K562 (cell line): ENCODE results near the gene CAMK2A. TPM values are rescaled to one million over a fixed set of nuclear protein-coding genes. Genes with fewer than 3 reads are reported as not detected.

Experiments
- ATAC-seq: fragments of 200-7000 bp; cut with Tn5 transposase; 3 replicates; pipeline ENCODE4 v1.9.1; 2020; ENCODE audit warnings: moderate library complexity
- BruUV-seq: library from RNA; stranded (reverse); fragments of 400-500 nt; replicated peaks from 2 replicates; lab custom pipeline; 2021; lab: Mats Ljungman, UMichigan
- CTCF ChIA-PET: fragments of 300-600 bp; formaldehyde crosslinking; extraction: SDS; loops from one replicate; lab custom pipeline; 2021; ENCODE audit warnings: low intra/inter-chr PET ratio; lab: Yijun Ruan, JAX
- POLR2A ChIA-PET: fragments of 300-600, 350-650 bp; sonication (Branson Sonifier 250); formaldehyde crosslinking; extraction: SDS; loops from one replicate; lab custom pipeline; 2021; ENCODE audit warnings: antibody characterized with exemption, inconsistent platforms; lab: Yijun Ruan, JAX
- DNase-seq, 4 experiments: peaks; one replicate each; pipeline versions ENCODE4 v3.0.0 to v3.0.0-alpha.2; 2011 to 2018; ENCODE audit warnings: low spot score in 3 of 4, mixed read lengths in 3 of 4; ENCODE audit errors: extremely low read depth in 1 of 4
- FAIRE-seq: peaks from 2 replicates; lab custom pipeline; 2011; peaks lifted over from hg19 to GRCh38; lab: Jason Lieb, UNC
- H2AFZ ChIP-seq: 2 replicates; pipeline ENCODE4 v1.6.0; 2011; ENCODE audit warnings: low read depth, low read length, control low read depth, inconsistent platforms
- H3K27ac ChIP-seq: fragments of 200-600 bp; 3 replicates; pipeline ENCODE4 v1.8.0; 2011; ENCODE audit warnings: low read depth, mild to moderate bottlenecking, control low read depth, inconsistent platforms, low read length, moderate library complexity, mixed read lengths; ENCODE audit errors: extremely low read depth
- H3K27me3 ChIP-seq, 2 experiments: fragments of 300-600 bp in 1 of 2; 2 replicates in 1 of 2; 3 replicates in 1 of 2; pipeline versions ENCODE4 v1.6.0 to v1.8.0; 2011; ENCODE audit warnings: inconsistent platforms in 2 of 2, low read length in 2 of 2, mild to moderate bottlenecking in 1 of 2, mixed read lengths in 1 of 2, moderate library complexity in 1 of 2; ENCODE audit not compliant: control insufficient read depth in 2 of 2, insufficient read depth in 2 of 2
- H3K36me3 ChIP-seq: fragments of 300-600 bp; 3 replicates; pipeline ENCODE4 v1.8.0; 2011; ENCODE audit warnings: mild to moderate bottlenecking, low read length, inconsistent platforms; ENCODE audit not compliant: control insufficient read depth, insufficient read depth
- H3K4me1 ChIP-seq, 2 experiments: fragments of 200-600 bp in 1 of 2; replicated peaks in 1 of 2; 2 replicates in 1 of 2; 3 replicates in 1 of 2; pipeline versions ENCODE4 v1.5.1 to v1.8.0; 2011; ENCODE audit warnings: inconsistent platforms in 2 of 2, low read length in 2 of 2, mild to moderate bottlenecking in 1 of 2, mixed read lengths in 1 of 2, moderate library complexity in 1 of 2; ENCODE audit not compliant: control insufficient read depth in 2 of 2, insufficient read depth in 2 of 2
- H3K4me2 ChIP-seq: 2 replicates; pipeline ENCODE4 v1.6.1; 2011; ENCODE audit warnings: low read length, control low read depth, inconsistent platforms, mixed read lengths; ENCODE audit not compliant: insufficient read depth
- H3K4me3 ChIP-seq: fragments of 200-600 bp; sonication (generic), shearing (Covaris generic); 2 replicates; pipeline ENCODE4 v1.5.1; 2016; ENCODE audit warnings: control low read depth, inconsistent platforms
- H3K79me2 ChIP-seq: fragments of 200-600 bp; 3 replicates; pipeline ENCODE4 v1.8.0; 2011; ENCODE audit warnings: low read length, inconsistent platforms; ENCODE audit not compliant: control insufficient read depth, insufficient read depth
- H3K9ac ChIP-seq, 2 experiments: 2 replicates each; pipeline versions ENCODE4 v1.6.0 to v1.6.1; 2011; ENCODE audit warnings: low read depth in 2 of 2, low read length in 2 of 2, control low read depth in 1 of 2, inconsistent platforms in 1 of 2, mild to moderate bottlenecking in 1 of 2, mixed read lengths in 1 of 2; ENCODE audit not compliant: insufficient read depth in 1 of 2
- H3K9me1 ChIP-seq: one replicate; pipeline ENCODE4 v1.6.0; 2011; ENCODE audit warnings: inconsistent platforms, mild to moderate bottlenecking, low read length, moderate library complexity; ENCODE audit not compliant: control insufficient read depth, insufficient read depth
- H3K9me3 ChIP-seq: replicated peaks from 2 replicates; pipeline ENCODE4 v1.5.1; 2011; ENCODE audit warnings: low read depth, low read length, inconsistent platforms; ENCODE audit not compliant: control insufficient read depth, insufficient read depth
- H4K20me1 ChIP-seq: replicated peaks from 2 replicates; pipeline ENCODE4 v1.6.1; 2011; ENCODE audit warnings: low read length, inconsistent platforms, mixed read lengths; ENCODE audit not compliant: control insufficient read depth, insufficient read depth
- BHLHE40 ChIP-seq: IDR thresholded peaks from 2 replicates; pipeline ENCODE4 v1.6.1; 2011; ENCODE audit warnings: low read length, improper control_type of control experiment
- CHAMP1 ChIP-seq: fragments of 450-650 bp; IDR thresholded peaks from 2 replicates; pipeline ENCODE4 v1.6.1; 2016; ENCODE audit warnings: mild to moderate bottlenecking
- ETV1 ChIP-seq: fragments of 450-650 bp; conservative IDR thresholded peaks from 2 replicates; pipeline ENCODE4 v1.6.1; 2016; ENCODE audit warnings: missing genetic modification characterization, control low read depth, low read depth, missing compliant biosample characterization
- FOXA3 ChIP-seq, 2 experiments: fragments of 450-650 bp in 1 of 2; sonication (generic) in 1 of 2; formaldehyde crosslinking; IDR thresholded peaks in 1 of 2; conservative IDR thresholded peaks in 1 of 2; 2 replicates each; pipeline versions ENCODE4 v1.4.0 to v1.8.0; 2020 to 2022; ENCODE audit warnings: mild to moderate bottlenecking in 2 of 2, missing genetic modification reagents in 1 of 2
- HDAC8 ChIP-seq: fragments of 450-650 bp; IDR thresholded peaks from 2 replicates; pipeline ENCODE4 v1.6.1; 2016; ENCODE audit warnings: mild to moderate bottlenecking, missing genetic modification characterization, moderate library complexity, missing compliant biosample characterization
- HIVEP1 ChIP-seq: fragments of 250-450 bp; sonication (Bioruptor Pico); IDR thresholded peaks from 2 replicates; pipeline ENCODE4 v1.4.0; 2020; ENCODE audit warnings: mild to moderate bottlenecking
- HMGN3 ChIP-seq: IDR thresholded peaks from 2 replicates; pipeline ENCODE4 v1.6.1; 2011; ENCODE audit warnings: borderline replicate concordance, low read depth, mild to moderate bottlenecking, mixed read lengths, low read length; ENCODE audit not compliant: insufficient read length; ENCODE audit errors: extremely low read depth
- MNT ChIP-seq, 2 experiments: fragments of 450-650 bp; conservative IDR thresholded peaks; 2 replicates each; pipeline ENCODE4 v1.6.1; 2017; ENCODE audit warnings: mild to moderate bottlenecking in 2 of 2, moderate library complexity in 2 of 2
- PRPF4 ChIP-seq: fragments of 200-400 bp; formaldehyde crosslinking; IDR thresholded peaks from one replicate; pipeline ENCODE4 v1.6.1; 2017; ENCODE audit warnings: low read length, low read depth, mild to moderate bottlenecking; ENCODE audit not compliant: insufficient read depth, poor library complexity, severe bottlenecking
- PTBP1 ChIP-seq: fragments of 200-400 bp; formaldehyde crosslinking; IDR thresholded peaks from 2 replicates; pipeline ENCODE4 v1.6.1; 2017; ENCODE audit warnings: low read depth, low read length
- SIN3B ChIP-seq: fragments of 450-650 bp; IDR thresholded peaks from 2 replicates; pipeline ENCODE4 v1.6.1; 2017; ENCODE audit warnings: low read depth, mild to moderate bottlenecking, moderate library complexity
- SMARCA5 ChIP-seq: fragments of 450-650 bp; IDR thresholded peaks from 2 replicates; pipeline ENCODE4 v1.6.1; 2016
- SUPT5H ChIP-seq: fragments of 450-650 bp; IDR thresholded peaks from 2 replicates; pipeline ENCODE4 v1.6.1; 2016
- THRAP3 ChIP-seq: fragments of 450-650 bp; IDR thresholded peaks from 2 replicates; pipeline ENCODE4 v1.6.1; 2016; ENCODE audit warnings: mild to moderate bottlenecking, inconsistent platforms, borderline replicate concordance
- WGBS: fragments of 100-300 bp; shearing (Covaris generic); methylation state at CpG from one replicate; pipeline ENCODE4 v1.1.6; 2016; ENCODE audit warnings: low coverage, mixed read lengths; ENCODE audit not compliant: insufficient coverage; ENCODE audit errors: missing lambda C conversion rate; 5-methylcytosine and 5-hydroxymethylcytosine counted together
- in situ Hi-C: fragments of 300-500 bp; cut with MboI; formaldehyde crosslinking; loops from 4 replicates; pipeline ENCODE4 v1.15.0; 2018; ENCODE audit warnings: inconsistent platforms, mixed read lengths
- intact Hi-C: fragments of 100-400 bp; cut with micrococcal nuclease; formaldehyde crosslinking; loops from 2 replicates; pipeline ENCODE4 v1.14.2; 2022
- polyA plus RNA-seq, 8 experiments: library from polyadenylated mRNA; depleted of rRNA in 4 of 8; stranded (reverse) in 5 of 8; unstranded in 3 of 8; fragments of >200 nt; fragmentation: Nextera tagmentation in 2 of 8; fragmentation: Illumina TruSeq in 1 of 8; extraction: Ambion mirVana in 2 of 8; extraction: Trizol in 1 of 8; gene quantifications; 2 replicates each; pipeline versions ENCODE4 v1.2.1 to v1.2.3, GENCODE V29; 2011 to 2014; ENCODE audit warnings: inconsistent platforms in 1 of 8, missing spikeins in 1 of 8
- total RNA-seq, 7 experiments: library from RNA; depleted of rRNA in 6 of 7; stranded (reverse); fragments of >200 nt in 6 of 7; fragmentation: Illumina TruSeq in 2 of 7; extraction: Trizol in 2 of 7; gene quantifications; 2 replicates each; pipeline versions ENCODE4 v1.2.1 to v1.2.3, GENCODE V29; 2011 to 2021; ENCODE audit warnings: low replicate concordance in 1 of 7
- TF ChIP-seq, protein P1 (sequence below): sonication (generic); formaldehyde crosslinking; IDR thresholded peaks from 2 replicates; pipeline ENCODE4 v1.8.0; 2022; ENCODE audit warnings: missing genetic modification reagents, mild to moderate bottlenecking, borderline replicate concordance

Gene CAMK2A
- total and polyA plus RNA-seq, 9 of the 15 experiments (the other 6 are each of a cell fraction or from before 2014, with no cell fraction given): 0.01 to 0.18 (median 0.04) TPM; not detected in 6

- TF ChIP-seq MNT (conservative IDR thresholded peaks at IDR 0.05) (no peak), HIVEP1 (no peak), THRAP3 (no peak), SUPT5H (no peak), HDAC8 (no peak), HMGN3 (no peak), SIN3B (no peak), BHLHE40 (no peak), PRPF4 (no peak), ETV1 (tag) (no peak)
These were observed 106.1 kb downstream of the CAMK2A start (continued) for GRCh38 chr5:150183436-150183835.

GRCh38 chr5:150182774-150183173, 106.8 kb downstream of the CAMK2A start:
- 11% methylated on average over 9 of the region's 10 CpGs for WGBS
- no peaks in the 10 kb centered on the region for H3K36me3 ChIP-seq
- ATAC-seq (no peak), DNase-seq (no peak), FAIRE-seq (no peak)
- H4K20me1 ChIP-seq: 0 out of 2 replicates have a peak, but pooled peaks cover 3% of the 10 kb centered on the region
- ChIA-PET POLR2A (interaction anchor here (0.8 to 1.4 kb wide), 2 partner anchors 10 to 17 kb away, joined by 3 to 5 read pairs; no protein-coding TSS in a partner anchor), CTCF (no interaction called here)
- in situ Hi-C loops (no loop called here), intact Hi-C loops (no loop called here)
- H3K9ac ChIP-seq: no peak overlapping the region; a peak in 1 of 4 replicates
- BruUV-seq: no TSS peak
- no peaks in the 10 kb centered on the region for H3K9me3 ChIP-seq
- H3K4me3 ChIP-seq: no peak overlapping the region
- H3K4me2 ChIP-seq: no peak overlapping the region
- no peak overlapping the region for H3K27ac ChIP-seq
- H3K79me2 ChIP-seq: no peaks in the 10 kb centered on the region
- H2AFZ ChIP-seq: no peak overlapping the region
- peaks cover 11 to 54% of the 10 kb centered on the region in 2 experiments for H3K27me3 ChIP-seq
- peaks cover 0 to 4% of the 10 kb centered on the region in 2 experiments; a peak in 2 of 5 replicates for H3K4me1 ChIP-seq
- no peaks in the 10 kb centered on the region for H3K9me1 ChIP-seq
- TF ChIP-seq, protein P1, sequence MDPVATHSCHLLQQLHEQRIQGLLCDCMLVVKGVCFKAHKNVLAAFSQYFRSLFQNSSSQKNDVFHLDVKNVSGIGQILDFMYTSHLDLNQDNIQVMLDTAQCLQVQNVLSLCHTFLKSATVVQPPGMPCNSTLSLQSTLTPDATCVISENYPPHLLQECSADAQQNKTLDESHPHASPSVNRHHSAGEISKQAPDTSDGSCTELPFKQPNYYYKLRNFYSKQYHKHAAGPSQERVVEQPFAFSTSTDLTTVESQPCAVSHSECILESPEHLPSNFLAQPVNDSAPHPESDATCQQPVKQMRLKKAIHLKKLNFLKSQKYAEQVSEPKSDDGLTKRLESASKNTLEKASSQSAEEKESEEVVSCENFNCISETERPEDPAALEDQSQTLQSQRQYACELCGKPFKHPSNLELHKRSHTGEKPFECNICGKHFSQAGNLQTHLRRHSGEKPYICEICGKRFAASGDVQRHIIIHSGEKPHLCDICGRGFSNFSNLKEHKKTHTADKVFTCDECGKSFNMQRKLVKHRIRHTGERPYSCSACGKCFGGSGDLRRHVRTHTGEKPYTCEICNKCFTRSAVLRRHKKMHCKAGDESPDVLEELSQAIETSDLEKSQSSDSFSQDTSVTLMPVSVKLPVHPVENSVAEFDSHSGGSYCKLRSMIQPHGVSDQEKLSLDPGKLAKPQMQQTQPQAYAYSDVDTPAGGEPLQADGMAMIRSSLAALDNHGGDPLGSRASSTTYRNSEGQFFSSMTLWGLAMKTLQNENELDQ (CRISPR knock-in tag): no peak
- TF ChIP-seq PTBP1: peak; percentile 83; the same call in 1 of the 2 replicates
- TF ChIP-seq FOXA3 (CRISPR knock-in tag; conservative IDR thresholded peaks at IDR 0.05 in 1 of 2, IDR thresholded peaks at IDR 0.05 in 1 of 2): peak in 1 of 2 experiments; percentile 19; a peak in 1 of 4 replicates
- no peak for TF ChIP-seq CHAMP1
- peak; percentile 94; the same call in 1 of the 2 replicates for TF ChIP-seq SMARCA5
